ENCODE results near the gene NFKBIB. TPM values are rescaled to one million over a fixed set of nuclear protein-coding genes. Genes with fewer than 3 reads are reported as not detected.
"Not testable (repeated sequence)": the region's sequence is repeated elsewhere in the genome, so short reads cannot be mapped to it uniquely, and the experiment has no call there.

The NFKBIB gene
- polyA plus RNA-seq, 3 donors, result 6.7 to 29.4 (median 9.0) TPM

DNA sequence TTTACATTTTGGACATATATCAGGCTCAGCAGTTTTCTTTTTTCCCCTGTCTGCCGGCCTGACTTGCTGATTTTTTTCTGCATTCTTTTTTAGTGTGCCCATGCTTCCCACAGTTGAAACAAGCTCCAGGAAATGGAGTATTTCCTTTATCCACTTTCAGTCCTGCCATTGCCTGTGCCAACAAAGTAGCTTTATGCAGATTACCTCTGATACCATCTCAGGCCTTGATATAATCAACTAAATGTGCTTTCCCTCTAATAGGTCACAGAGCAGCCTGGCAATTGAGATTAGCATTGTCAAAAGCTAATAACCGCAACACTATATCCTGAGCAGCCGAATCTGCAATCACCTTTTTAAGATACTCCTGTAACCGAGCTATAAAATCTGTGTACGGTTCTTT lies 40.2 kb downstream of the NFKBIB start:
- DNase-seq, result no peak

DNA sequence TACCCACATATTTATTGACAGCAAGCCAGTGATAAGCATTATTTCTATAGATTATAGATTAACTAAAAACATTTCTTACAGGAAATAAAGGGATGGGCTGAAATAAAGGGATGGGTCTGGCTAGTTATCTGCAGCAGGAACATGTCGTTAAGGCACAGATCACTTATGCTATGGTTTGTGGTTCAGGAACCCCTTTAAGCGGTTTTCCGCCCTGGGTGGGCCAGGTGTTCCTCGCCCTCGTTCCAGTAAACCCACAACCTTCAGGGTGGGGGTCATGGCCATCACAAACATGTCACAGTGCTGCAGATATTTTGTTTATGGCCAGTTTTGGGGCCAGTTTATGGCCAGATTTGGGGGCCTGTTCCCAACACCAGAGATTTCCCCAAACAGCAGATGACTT lies 41.7 kb downstream of the NFKBIB start:
- H3K27ac ChIP-seq (ENCODE audit: low read depth in 1 of 2, low read length in 2 of 2), result not testable (repeated sequence)
- peak overlapping the region in 1 of 2 donors; percentile 1 for H3K4me3 Mint-ChIP-seq

More for the DNA sequence above, 40.2 kb downstream of the NFKBIB start:
- no peak overlapping the region for H3K4me2 ChIP-seq (replicated peaks; ENCODE audit: extremely low read depth, low read length, poor library complexity, severe bottlenecking)
- H4K20me1 ChIP-seq (ENCODE audit: insufficient read depth, low read length), result no peaks in the 10 kb centered on the region
- Mint-ChIP-seq H3K27me3 (ENCODE audit: low read depth in 3 of 3) (peaks cover 5 to 8% (median 6%) of the 10 kb centered on the region in 3 donors), H3K27ac (no peak overlapping the region), H3K4me3 (no peak overlapping the region), H3K4me1 (peaks cover 13% of the 10 kb centered on the region), H3K36me3 (peaks cover 0 to 1% of the 10 kb centered on the region in 2 donors), H3K9me3 (peaks cover 2 to 9% (median 9%) of the 10 kb centered on the region in 7 donors)
- peaks cover 0 to 7% of the 10 kb centered on the region in 2 donors for H3K9me3 ChIP-seq (replicated peaks in 1 of 2; ENCODE audit: control insufficient read depth in 1 of 2, insufficient read depth in 1 of 2, low read length in 2 of 2)
- TF ChIP-seq, protein P1, sequence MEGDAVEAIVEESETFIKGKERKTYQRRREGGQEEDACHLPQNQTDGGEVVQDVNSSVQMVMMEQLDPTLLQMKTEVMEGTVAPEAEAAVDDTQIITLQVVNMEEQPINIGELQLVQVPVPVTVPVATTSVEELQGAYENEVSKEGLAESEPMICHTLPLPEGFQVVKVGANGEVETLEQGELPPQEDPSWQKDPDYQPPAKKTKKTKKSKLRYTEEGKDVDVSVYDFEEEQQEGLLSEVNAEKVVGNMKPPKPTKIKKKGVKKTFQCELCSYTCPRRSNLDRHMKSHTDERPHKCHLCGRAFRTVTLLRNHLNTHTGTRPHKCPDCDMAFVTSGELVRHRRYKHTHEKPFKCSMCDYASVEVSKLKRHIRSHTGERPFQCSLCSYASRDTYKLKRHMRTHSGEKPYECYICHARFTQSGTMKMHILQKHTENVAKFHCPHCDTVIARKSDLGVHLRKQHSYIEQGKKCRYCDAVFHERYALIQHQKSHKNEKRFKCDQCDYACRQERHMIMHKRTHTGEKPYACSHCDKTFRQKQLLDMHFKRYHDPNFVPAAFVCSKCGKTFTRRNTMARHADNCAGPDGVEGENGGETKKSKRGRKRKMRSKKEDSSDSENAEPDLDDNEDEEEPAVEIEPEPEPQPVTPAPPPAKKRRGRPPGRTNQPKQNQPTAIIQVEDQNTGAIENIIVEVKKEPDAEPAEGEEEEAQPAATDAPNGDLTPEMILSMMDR (IDR thresholded peaks at IDR 0.05), result no peak
- no peaks in the 10 kb centered on the region for H3K36me3 ChIP-seq (replicated peaks in 1 of 2; ENCODE audit: control insufficient read depth in 1 of 2, insufficient read depth in 2 of 2, low read length in 2 of 2)
- H3K79me2 ChIP-seq (ENCODE audit: insufficient read depth, low read length), result no peaks in the 10 kb centered on the region
- no peak overlapping the region for H3K4me3 ChIP-seq (replicated peaks in 1 of 3; ENCODE audit: low read depth in 2 of 3, low read length in 3 of 3)
- peak overlapping the region; percentile 27 for H3K9ac ChIP-seq (ENCODE audit: insufficient read depth, low read length, poor library complexity, severe bottlenecking)
- no peak overlapping the region for H3K27ac ChIP-seq (ENCODE audit: low read depth in 1 of 2, low read length in 2 of 2)
- H3K4me1 ChIP-seq (ENCODE audit: control insufficient read depth in 1 of 2, insufficient read depth in 2 of 2, low read length in 2 of 2), result peaks cover 0 to 2% of the 10 kb centered on the region in 2 donors
- peak overlapping the region; percentile 29 for H2AFZ ChIP-seq (ENCODE audit: insufficient read depth, low read depth, low read length, poor library complexity, severe bottlenecking)
- no peaks in the 10 kb centered on the region for H3K27me3 ChIP-seq (ENCODE audit: control insufficient read depth in 2 of 2, insufficient read depth in 2 of 2, low read length in 2 of 2)
- WGBS (ENCODE audit: insufficient coverage), result 14% methylated on average over 4 of the region's 5 CpGs
- intact Hi-C loops (cut with micrococcal nuclease), result loop anchor here in 1 of 2 donors (10.0 kb wide), 2 partner anchors 305 to 535 kb away; partner anchors contain the start of gene FAM98C

More for the DNA sequence above, 41.7 kb downstream of the NFKBIB start:
- H3K36me3 Mint-ChIP-seq; H3K36me3 ChIP-seq (replicated peaks in 1 of 2; ENCODE audit: control insufficient read depth in 1 of 2, insufficient read depth in 2 of 2, low read length in 2 of 2); H3K27ac Mint-ChIP-seq; H3K4me1 ChIP-seq (ENCODE audit: control insufficient read depth in 1 of 2, insufficient read depth in 2 of 2, low read length in 2 of 2); H4K20me1 ChIP-seq (ENCODE audit: insufficient read depth, low read length); H3K79me2 ChIP-seq (ENCODE audit: insufficient read depth, low read length); H3K27me3 ChIP-seq (ENCODE audit: control insufficient read depth in 2 of 2, insufficient read depth in 2 of 2, low read length in 2 of 2); H3K4me2 ChIP-seq (replicated peaks; ENCODE audit: extremely low read depth, low read length, poor library complexity, severe bottlenecking); DNase-seq; H2AFZ ChIP-seq (ENCODE audit: insufficient read depth, low read depth, low read length, poor library complexity, severe bottlenecking); intact Hi-C loops (cut with micrococcal nuclease); H3K9ac ChIP-seq (ENCODE audit: insufficient read depth, low read length, poor library complexity, severe bottlenecking); H3K9me3 ChIP-seq (replicated peaks in 1 of 2; ENCODE audit: control insufficient read depth in 1 of 2, insufficient read depth in 1 of 2, low read length in 2 of 2); H3K27me3 Mint-ChIP-seq (ENCODE audit: low read depth in 3 of 3); H3K4me3 ChIP-seq (replicated peaks in 1 of 3; ENCODE audit: low read depth in 2 of 3, low read length in 3 of 3); H3K9me3 Mint-ChIP-seq: not testable (repeated sequence)
- H3K4me1 Mint-ChIP-seq, result peaks cover 13% of the 10 kb centered on the region
- 100% methylated on average over 3 of the region's 5 CpGs for WGBS (ENCODE audit: insufficient coverage)

Data from CD14-positive monocyte (primary cell).